Measurements from ENCODE around the gene ABCA5. TPM values are rescaled to one million over a fixed set of nuclear protein-coding genes. Genes with fewer than 3 reads are reported as not detected.

Gene ABCA5
- total and polyA plus RNA-seq, 2 of the 13 experiments (the other 11 are each of a cell fraction or from before 2014, with no cell fraction given), result 9.7 to 10.1 TPM

- TF ChIP-seq PAXIP1 (CRISPR knock-in tag; conservative IDR thresholded peaks at IDR 0.05) (no peak), HNF4G (IDR thresholded peaks at IDR 0.05; ENCODE audit: borderline replicate concordance, low read depth, low read length) (no peak), HNF4G (CRISPR knock-in tag; IDR thresholded peaks at IDR 0.05; ENCODE audit: borderline replicate concordance, low read depth) (no peak), PLRG1 (conservative IDR thresholded peaks at IDR 0.05) (no peak), HOXD1 (CRISPR knock-in tag; IDR thresholded peaks at IDR 0.05) (no peak), PTBP1 (IDR thresholded peaks at IDR 0.05; ENCODE audit: low read depth, low read length, poor library complexity, severe bottlenecking) (no peak), ZFP91 (CRISPR knock-in tag; IDR thresholded peaks at IDR 0.05; ENCODE audit: borderline replicate concordance) (peak; percentile 61; the same call in 1 of the 2 replicates), PHB2 (IDR thresholded peaks at IDR 0.05; ENCODE audit: partially characterized antibody) (no peak), FOXP4 (CRISPR knock-in tag; IDR thresholded peaks at IDR 0.05) (no peak), GATAD2A (CRISPR knock-in tag; IDR thresholded peaks at IDR 0.05) (peak; percentile 7; the same call in 1 of the 2 replicates), NAIF1 (CRISPR knock-in tag; IDR thresholded peaks at IDR 0.05; ENCODE audit: borderline replicate concordance) (no peak), PRDM10 (CRISPR knock-in tag; IDR thresholded peaks at IDR 0.05; ENCODE audit: low read depth) (peak; percentile 80; the same call in 1 of the 2 replicates), CBX2 (IDR thresholded peaks at IDR 0.05; ENCODE audit: low read depth, low read length) (no peak), CBX2 (CRISPR knock-in tag; IDR thresholded peaks at IDR 0.05; ENCODE audit: low read depth) (no peak), ERF (CRISPR knock-in tag; IDR thresholded peaks at IDR 0.05) (0 out of 2 replicates have a peak, but pooled peaks have one; percentile 14), ZNF468 (CRISPR knock-in tag; IDR thresholded peaks at IDR 0.05) (no peak), TFDP2 (CRISPR knock-in tag; IDR thresholded peaks at IDR 0.05) (no peak)
Measured at GRCh38 chr17:69326377-69327059, 415 bp downstream of the ABCA5 start (continued).
